HG02981 (cell line): ENCODE results near the gene SLC25A20.
"Not testable (repeated sequence)": the region's sequence is repeated elsewhere in the genome, so short reads cannot be mapped to it uniquely, and the experiment has no call there.

ENCODE experiments used
- ATAC-seq: cut with Tn5 transposase; IDR thresholded peaks from one replicate; pipeline ENCODE4 v1.9.1; 2021; ENCODE audit warnings: mild to moderate bottlenecking, moderate library complexity; ENCODE audit not compliant: unreplicated experiment

Gene SLC25A20

GRCh38 chr3:48898383-48899234 lies at the start of gene SLC25A20:
SLC25A20 (minus strand) TSS chr3:48898882; CDS start chr3:48898794, 88 bp downstream.
- peak; percentile 91 for ATAC-seq

GRCh38 chr3:48945891-48946549 lies 47.3 kb upstream of the SLC25A20 start:
- no peak for ATAC-seq

- ATAC-seq: no peak
Observed at GRCh38 chr3:48945432-48945831, 46.8 kb upstream of the SLC25A20 start.

- ATAC-seq: no peak
Observed at GRCh38 chr3:48938689-48939088, 40.0 kb upstream of the SLC25A20 start.

- ATAC-seq: no peak
Observed at GRCh38 chr3:48938156-48938555, 39.5 kb upstream of the SLC25A20 start.

GRCh38 chr3:48935530-48935929 lies 36.8 kb upstream of the SLC25A20 start:
- ATAC-seq: no peak

- ATAC-seq: no peak
Observed at GRCh38 chr3:48934333-48934991, 35.8 kb upstream of the SLC25A20 start.

GRCh38 chr3:48931944-48932580 lies 33.4 kb upstream of the SLC25A20 start:
- ATAC-seq: no peak

- ATAC-seq: no peak
Observed at GRCh38 chr3:48930590-48930989, 31.9 kb upstream of the SLC25A20 start.

GRCh38 chr3:48929358-48930035 lies 30.8 kb upstream of the SLC25A20 start:
- no peak for ATAC-seq

- ATAC-seq: no peak
Observed at GRCh38 chr3:48928679-48929078, 30.0 kb upstream of the SLC25A20 start.

GRCh38 chr3:48927928-48928327 lies 29.2 kb upstream of the SLC25A20 start:
- no peak for ATAC-seq

- no peak for ATAC-seq
Observed at GRCh38 chr3:48926425-48927392, 28.0 kb upstream of the SLC25A20 start.

- ATAC-seq: peak; percentile 23
Observed at GRCh38 chr3:48919215-48920138, 20.8 kb upstream of the SLC25A20 start.

- ATAC-seq: peak; percentile 71
Observed at GRCh38 chr3:48918388-48919214, 19.9 kb upstream of the SLC25A20 start, which contains the start of gene ARIH2. ARIH2 (plus strand) TSS chr3:48918842; CDS start chr3:48927559, 8,717 bp downstream.

GRCh38 chr3:48915296-48915695 lies 16.6 kb upstream of the SLC25A20 start:
- ATAC-seq: no peak

GRCh38 chr3:48907026-48907425 lies 8.3 kb upstream of the SLC25A20 start:
- not testable (repeated sequence) for ATAC-seq
